Hippocampal formation (tissue), 2 donors: ENCODE data around the gene SCARF2.
"Not testable (repeated sequence)": the region's sequence is repeated elsewhere in the genome, so short reads cannot be mapped to it uniquely, and the experiment has no call there.

ENCODE experiments used
- DNase-seq, 2 donors: peaks; one replicate each; lab custom pipeline; 2025; lab: John Stamatoyannopoulos, UW

Gene SCARF2

GRCh38 chr22:20427104-20427944 lies 10.3 kb downstream of the SCARF2 start:
- no peak for DNase-seq

- no peak for DNase-seq
Observed at GRCh38 chr22:20426259-20426615, 11.4 kb downstream of the SCARF2 start.

- DNase-seq, result no peak
Observed at GRCh38 chr22:20425566-20426258, 11.9 kb downstream of the SCARF2 start.

- DNase-seq, result peak in 1 of 2 donors; percentile 12
Observed at GRCh38 chr22:20424932-20425565, 12.6 kb downstream of the SCARF2 start.

GRCh38 chr22:20424568-20424931 lies 13.1 kb downstream of the SCARF2 start:
- no peak for DNase-seq

GRCh38 chr22:20423906-20424551 lies 13.6 kb downstream of the SCARF2 start:
- peak in 1 of 2 donors; percentile 36 for DNase-seq

- peak; percentile 58 to 94 for DNase-seq
Observed at GRCh38 chr22:20423008-20423905, 14.4 kb downstream of the SCARF2 start.

GRCh38 chr22:20422271-20423007 lies 15.2 kb downstream of the SCARF2 start:
- no peak for DNase-seq

GRCh38 chr22:20421507-20421874 lies 16.1 kb downstream of the SCARF2 start:
- no peak for DNase-seq

GRCh38 chr22:20420157-20420842 lies 17.3 kb downstream of the SCARF2 start:
- no peak for DNase-seq

GRCh38 chr22:20419664-20419951 lies 18.0 kb downstream of the SCARF2 start:
- DNase-seq, result no peak

GRCh38 chr22:20418211-20418788 lies 19.3 kb downstream of the SCARF2 start:
- peak; percentile 75 for DNase-seq

GRCh38 chr22:20415699-20416098 lies 21.9 kb downstream of the SCARF2 start:
- DNase-seq, result not testable (repeated sequence)

GRCh38 chr22:20415241-20415640 lies 22.4 kb downstream of the SCARF2 start:
- not testable (repeated sequence) for DNase-seq

- no peak for DNase-seq
Observed at GRCh38 chr22:20414450-20414849, 23.2 kb downstream of the SCARF2 start.

- no peak for DNase-seq
Observed at GRCh38 chr22:20414059-20414440, 23.6 kb downstream of the SCARF2 start.

GRCh38 chr22:20413217-20414058 lies 24.2 kb downstream of the SCARF2 start:
- DNase-seq, result no peak

GRCh38 chr22:20412474-20413216 lies 25.0 kb downstream of the SCARF2 start:
- no peak for DNase-seq
